ENCODE measurements around the gene CRYBG1.

- TF ChIP-seq POLR2A (IDR thresholded peaks at IDR 0.05; ENCODE audit: insufficient read depth in 1 of 2, low read depth in 2 of 2, low read length in 2 of 2) (no peak), ZNF335 (CRISPR knock-in tag; IDR thresholded peaks at IDR 0.05) (no peak), SNAPC4 (CRISPR knock-in tag; IDR thresholded peaks at IDR 0.05) (no peak)
Measured at GRCh38 chr6:106411056-106411455, 50.5 kb downstream of the CRYBG1 start.
